OCI-LY7 (cell line): Measurements from ENCODE around the gene GLYR1.

Experiments used
- CTCF ChIP-seq: fragments of 200-600 bp; sonication (generic); conservative IDR thresholded peaks from 2 replicates; pipeline ENCODE4 v1.5.1; 2014; ENCODE audit warnings: mild to moderate bottlenecking, antibody characterized with exemption, low read length, moderate library complexity, mixed read lengths
- EZH2phosphoT487 ChIP-seq: fragments of 200-600 bp; sonication (generic); IDR thresholded peaks from 2 replicates; pipeline ENCODE4 v1.6.1; 2018; ENCODE audit warnings: low read depth, borderline replicate concordance, mild to moderate bottlenecking, mixed run types, antibody characterized with exemption, low read length, moderate library complexity, mixed read lengths

GRCh38 chr16:4797805-4798252 lies 49.3 kb downstream of the GLYR1 start:
- no peak for TF ChIP-seq EZH2phosphoT487
- TF ChIP-seq CTCF: no peak
